LNCaP clone FGC (cell line): ENCODE data around the gene EXOC6.
"Not testable (repeated sequence)": the region's sequence is repeated elsewhere in the genome, so short reads cannot be mapped to it uniquely, and the experiment has no call there.

Experiments
- DNase-seq: peaks from one replicate; pipeline ENCODE4 v3.0.0-alpha.2; 2011; ENCODE audit warnings: low read depth
- H3K4me3 ChIP-seq: 2 replicates; pipeline ENCODE4 v1.5.1; 2011; ENCODE audit warnings: mild to moderate bottlenecking, low read depth, low read length, control low read depth
- CTCF ChIP-seq: IDR thresholded peaks from 2 replicates; pipeline ENCODE4 v1.5.1; 2012; ENCODE audit warnings: mild to moderate bottlenecking; ENCODE audit not compliant: control insufficient read depth, insufficient read depth; ENCODE audit errors: extremely low read depth

Gene EXOC6

GRCh38 chr10:92972886-92973285, 124.6 kb downstream of the EXOC6 start:
- H3K4me3 ChIP-seq: no peak overlapping the region
- no peak for DNase-seq
- TF ChIP-seq CTCF: no peak

GRCh38 chr10:92976278-92976677, 128.0 kb downstream of the EXOC6 start:
- not testable (repeated sequence) for DNase-seq, H3K4me3 ChIP-seq

GRCh38 chr10:92989250-92989649, 140.9 kb downstream of the EXOC6 start:
- no peak overlapping the region for H3K4me3 ChIP-seq
- no peak for DNase-seq
- TF ChIP-seq CTCF: no peak

GRCh38 chr10:92990615-92991014, 142.3 kb downstream of the EXOC6 start:
- peak; percentile 58 for DNase-seq
- no peak overlapping the region for H3K4me3 ChIP-seq
- TF ChIP-seq CTCF: no peak

GRCh38 chr10:92991513-92991912, 143.2 kb downstream of the EXOC6 start:
- no peak for DNase-seq
- H3K4me3 ChIP-seq: no peak overlapping the region
- TF ChIP-seq CTCF: no peak

- no peak for TF ChIP-seq CTCF
- DNase-seq: no peak
- H3K4me3 ChIP-seq: no peak overlapping the region
Observed at GRCh38 chr10:92993699-92994272, 145.5 kb downstream of the EXOC6 start.

- DNase-seq: no peak
- H3K4me3 ChIP-seq: no peak overlapping the region
- TF ChIP-seq CTCF: no peak
Observed at GRCh38 chr10:92995509-92995908, 147.2 kb downstream of the EXOC6 start.

GRCh38 chr10:92997620-92998019, 149.3 kb downstream of the EXOC6 start:
- no peak for TF ChIP-seq CTCF
- DNase-seq: no peak
- no peak overlapping the region for H3K4me3 ChIP-seq
